NCI-H1105 (cell line): ENCODE results near the gene ACAP2.

ENCODE experiments used
- DNase-seq: peaks from one replicate; lab custom pipeline; 2025; lab: John Stamatoyannopoulos, UW

Gene ACAP2

DNA sequence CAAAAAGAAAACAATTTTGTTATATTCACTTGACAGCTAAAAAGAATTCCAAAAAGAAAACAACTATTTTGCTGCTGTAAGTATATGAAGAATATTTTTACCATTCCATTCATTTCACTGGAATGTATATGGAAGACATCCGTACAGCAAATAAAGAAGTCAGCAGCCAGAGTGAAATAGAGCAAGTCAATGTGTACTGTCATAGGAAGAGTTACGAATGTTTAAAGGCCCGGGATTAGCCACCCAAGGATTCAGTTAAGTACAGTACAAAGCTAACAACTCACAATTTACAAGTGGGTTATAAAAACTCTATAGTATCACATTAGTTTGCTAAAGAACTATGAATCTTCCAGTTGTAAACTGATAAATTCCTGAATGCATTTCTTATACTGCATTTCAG is 157.4 kb downstream of the ACAP2 start:
- DNase-seq, result no peak

DNA sequence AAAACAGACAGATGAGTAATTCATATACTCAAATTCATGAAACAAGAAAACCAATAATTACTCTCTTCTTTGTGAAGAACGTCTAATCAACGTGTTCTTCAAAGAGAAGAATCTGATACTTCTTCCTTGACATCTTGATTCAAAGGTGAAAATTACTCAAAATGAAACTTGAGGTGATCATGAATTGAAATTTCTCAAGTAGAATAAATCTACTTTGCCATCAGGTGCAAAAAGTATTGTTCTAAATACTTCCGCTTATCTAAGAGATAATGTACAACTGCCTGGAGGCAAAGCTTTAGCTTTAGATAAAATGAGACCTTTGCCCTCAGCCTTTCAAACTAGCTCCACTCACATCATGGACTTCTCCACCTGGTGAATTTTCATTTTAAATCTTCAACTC is 158.0 kb downstream of the ACAP2 start:
- DNase-seq, result no peak

DNA sequence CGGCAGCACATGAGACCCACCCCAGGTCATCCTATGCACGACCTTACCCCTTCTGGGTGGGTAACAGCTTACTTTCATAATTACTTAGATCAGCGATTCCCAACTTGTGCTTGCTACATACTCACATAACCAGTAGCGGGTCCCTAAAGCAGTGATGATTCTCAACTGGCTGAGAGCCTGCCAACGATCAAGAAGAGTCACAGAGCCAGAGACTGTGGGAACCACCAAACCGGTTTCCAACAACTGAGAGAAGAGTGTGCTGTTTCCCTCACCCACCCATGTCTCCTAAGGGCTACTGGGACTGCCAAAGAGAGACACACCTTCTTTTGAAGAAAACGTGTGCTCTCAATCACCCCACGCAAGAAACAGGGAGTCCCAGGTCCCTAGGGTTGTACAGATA is 159.9 kb downstream of the ACAP2 start:
- DNase-seq, result no peak

DNA sequence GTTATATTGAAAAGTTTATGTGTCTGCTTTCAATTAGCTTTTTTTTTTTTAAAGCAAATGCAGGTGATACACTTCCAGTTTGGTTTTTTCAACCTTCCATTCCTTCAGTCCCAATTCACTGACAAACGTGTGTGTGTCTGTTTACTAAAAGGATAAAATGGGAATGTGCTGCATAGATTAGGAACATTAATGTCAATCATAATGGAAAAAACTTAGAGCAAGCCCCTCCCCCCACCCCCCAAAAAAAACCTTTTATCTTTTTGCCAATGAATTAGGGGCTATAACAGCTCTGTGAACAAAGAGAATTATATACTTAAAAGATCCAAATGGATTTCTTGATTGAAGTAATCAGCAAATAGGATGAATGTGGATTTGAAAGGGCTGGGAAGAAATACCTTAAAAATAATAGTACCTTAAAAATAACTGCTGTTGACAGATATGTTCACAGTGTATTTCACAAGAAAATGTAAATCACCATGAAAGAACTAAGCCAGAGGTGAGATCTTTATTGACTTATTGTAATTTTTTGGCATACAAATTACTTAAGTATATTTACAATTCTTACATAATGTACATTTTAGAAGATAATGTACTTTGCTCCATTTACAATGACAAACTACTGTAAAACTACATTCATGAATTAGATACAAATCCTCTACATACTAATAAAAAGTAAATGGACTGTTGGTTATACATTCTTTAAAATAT is 168.4 kb downstream of the ACAP2 start:
- no peak for DNase-seq

DNA sequence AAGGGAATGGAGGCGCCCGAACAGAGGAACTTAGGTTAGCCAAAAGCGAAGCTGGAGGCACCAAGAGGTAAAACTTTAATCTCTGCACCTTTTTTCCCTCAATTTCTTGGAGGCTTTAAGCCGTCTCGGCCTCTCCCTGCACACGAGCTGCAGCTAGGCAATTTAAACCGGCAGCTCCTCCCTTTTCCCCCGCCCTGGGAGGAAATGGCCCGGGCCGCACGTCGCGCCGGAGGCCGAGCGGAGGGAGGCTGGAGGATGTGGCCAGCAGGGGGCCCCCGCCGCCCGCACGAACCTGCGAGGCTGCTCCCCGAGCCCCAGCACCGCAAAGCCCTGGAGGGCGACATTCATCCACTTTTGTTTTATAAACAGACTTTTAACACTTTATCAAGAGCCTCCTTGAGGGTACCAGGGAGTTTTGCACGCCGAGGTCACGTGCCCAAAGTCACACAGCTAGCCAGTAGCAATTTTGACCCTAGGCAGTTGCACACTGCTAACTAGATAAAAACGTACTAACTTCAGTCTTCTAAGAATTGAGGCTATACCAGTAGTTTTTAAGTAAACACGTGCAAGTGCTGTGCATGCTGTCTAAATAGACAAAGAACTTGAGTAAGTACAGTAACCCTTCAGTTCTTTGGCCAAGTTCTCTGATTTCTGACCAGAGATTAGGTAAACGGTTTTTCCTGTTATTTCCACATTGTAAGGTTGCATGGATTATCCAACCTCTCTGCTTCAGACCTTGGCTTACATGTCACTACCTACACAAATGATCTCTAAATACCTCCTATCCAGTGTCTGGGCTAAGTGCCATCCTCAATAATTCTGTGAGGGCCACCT is 171.2 kb downstream of the ACAP2 start:
- peak; percentile 96 for DNase-seq

DNA sequence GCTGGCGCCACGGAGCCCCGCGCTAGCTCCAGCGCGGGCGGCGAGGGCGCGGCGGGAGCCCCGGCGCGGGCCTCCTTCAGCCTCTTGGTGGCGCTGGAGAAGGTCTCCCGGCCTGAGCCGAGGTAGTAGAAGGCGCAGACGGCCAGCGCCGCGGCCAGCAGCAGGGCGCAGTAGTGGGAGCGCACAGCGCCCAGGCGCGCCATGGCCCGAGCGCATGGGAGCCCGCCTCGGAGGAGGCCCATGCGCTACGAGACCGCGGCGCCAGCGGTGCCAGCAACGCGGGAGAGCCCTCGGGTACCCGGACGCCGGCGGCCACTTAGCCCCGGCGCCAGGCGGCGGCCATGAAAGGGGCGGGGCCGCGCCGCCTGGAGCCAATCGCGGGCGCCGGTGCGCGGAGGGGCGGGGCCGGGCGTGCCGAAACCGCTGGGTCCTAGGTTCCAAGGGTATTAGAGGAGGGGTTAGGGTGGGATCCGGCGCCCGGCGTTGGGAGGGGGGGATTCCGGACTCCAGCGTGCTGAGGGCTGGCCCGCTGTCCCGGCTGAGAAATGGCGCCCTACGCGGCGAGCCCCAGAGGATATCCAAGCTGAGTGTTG is 171.9 kb downstream of the ACAP2 start, which contains the start of gene XXYLT1:
Gene XXYLT1 (minus strand): TSS at position 343 of the 593 bp plus-strand sequence. CDS start 101 bp downstream, at position 242.
- DNase-seq, result peak; percentile 97

DNA sequence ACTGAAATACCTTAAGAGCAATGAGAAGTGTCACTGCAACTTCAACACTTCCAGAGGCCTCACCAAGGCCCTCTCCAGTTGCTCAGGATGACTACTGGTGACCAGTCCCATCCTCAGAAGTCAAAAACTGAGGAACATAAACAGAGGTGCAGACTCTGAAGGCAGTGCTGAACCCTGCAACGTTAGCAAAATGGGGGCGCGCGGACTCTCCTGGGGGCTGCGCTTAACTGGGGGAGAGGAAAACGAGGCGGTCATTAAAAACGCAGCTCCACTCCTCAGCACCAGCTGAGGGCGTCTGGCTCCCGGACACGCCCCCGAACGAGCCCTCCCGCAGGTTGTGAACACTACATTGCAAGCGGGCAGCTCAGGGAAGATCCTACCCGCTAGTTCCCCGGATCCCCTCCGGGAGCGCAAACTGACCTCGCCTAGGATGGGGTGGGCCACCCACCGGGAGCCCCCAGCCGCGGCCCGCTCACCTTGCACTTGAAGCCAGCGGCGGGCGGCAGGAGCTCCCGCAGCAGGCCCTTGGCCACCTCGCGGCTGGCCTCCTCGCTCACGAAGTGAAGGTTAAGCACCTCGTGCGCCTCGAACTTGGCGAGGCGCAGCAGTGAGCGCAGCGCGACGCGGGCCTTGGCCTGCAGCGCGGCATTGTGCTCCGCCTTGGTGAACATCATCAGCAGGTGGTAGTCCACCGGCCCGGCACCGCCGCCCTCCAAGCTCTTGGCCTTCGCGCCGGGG is 172.6 kb downstream of the ACAP2 start:
- peak; percentile 54 for DNase-seq

DNA sequence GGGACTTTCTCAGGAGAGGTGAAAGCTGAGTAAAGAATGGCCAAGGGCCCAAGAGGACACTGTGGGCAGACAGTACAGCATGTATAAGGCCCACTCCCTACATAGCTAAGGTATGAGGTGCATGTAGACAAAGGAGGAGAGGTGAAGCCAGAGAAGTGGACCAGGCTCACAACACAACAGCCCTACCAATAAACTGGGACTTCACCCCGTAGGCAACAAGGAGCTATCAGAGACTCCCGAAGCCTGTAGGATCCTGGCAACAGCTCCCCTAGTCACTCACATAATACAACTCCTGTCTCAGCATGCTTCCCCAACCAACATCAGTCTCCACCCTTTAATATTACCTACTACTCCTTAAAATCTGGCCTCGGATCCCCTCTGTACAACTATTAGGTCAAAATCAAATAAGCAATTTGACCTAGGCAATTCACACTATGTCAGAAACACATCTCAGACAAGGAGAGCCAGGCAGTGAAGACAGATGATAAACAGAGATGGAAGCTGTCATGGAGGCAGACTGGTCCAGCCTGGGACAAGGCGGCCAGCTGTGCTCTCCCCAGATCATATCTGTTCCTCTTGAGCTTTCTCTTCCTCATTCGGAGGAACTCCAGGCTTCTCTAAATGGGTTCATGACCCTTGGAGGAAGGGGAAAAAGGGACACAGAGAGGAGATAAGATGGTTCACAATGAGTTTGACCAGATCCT is 173.3 kb downstream of the ACAP2 start:
- no peak for DNase-seq

DNA sequence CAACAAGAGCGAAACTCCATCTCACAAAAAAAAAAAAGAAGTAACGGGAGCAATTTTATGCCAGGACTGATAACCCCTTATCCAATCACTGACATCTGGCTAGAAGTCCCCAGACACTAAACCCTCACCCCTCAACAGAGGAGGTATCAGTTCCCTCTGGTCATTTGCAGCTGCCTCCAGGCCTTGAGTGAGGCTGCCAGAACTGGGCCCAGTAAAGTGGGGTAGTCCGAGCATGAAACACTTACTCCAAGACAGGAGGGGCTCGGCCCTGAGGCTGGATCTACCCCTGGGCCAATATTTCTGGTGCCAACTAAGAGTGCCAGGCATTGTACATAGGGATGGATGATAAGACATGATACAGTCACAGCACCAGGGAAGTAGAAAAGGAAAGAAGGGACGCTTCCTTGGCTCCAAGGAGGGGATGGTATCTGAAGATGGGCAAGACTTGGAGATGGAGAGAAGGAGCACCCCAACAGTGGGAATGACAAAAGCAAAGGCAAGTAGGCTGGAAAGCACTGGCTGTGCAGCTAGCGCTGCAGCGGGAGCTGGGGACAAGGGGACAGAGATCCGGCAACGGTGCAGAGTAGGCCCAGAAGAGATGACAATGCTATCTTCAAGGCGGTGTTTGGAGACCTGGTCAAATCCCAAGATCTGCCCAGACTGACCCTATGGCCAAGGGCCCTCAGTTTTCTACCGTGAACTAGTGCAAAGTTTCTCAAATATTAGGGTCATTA is 174.1 kb downstream of the ACAP2 start:
- DNase-seq, result no peak

DNA sequence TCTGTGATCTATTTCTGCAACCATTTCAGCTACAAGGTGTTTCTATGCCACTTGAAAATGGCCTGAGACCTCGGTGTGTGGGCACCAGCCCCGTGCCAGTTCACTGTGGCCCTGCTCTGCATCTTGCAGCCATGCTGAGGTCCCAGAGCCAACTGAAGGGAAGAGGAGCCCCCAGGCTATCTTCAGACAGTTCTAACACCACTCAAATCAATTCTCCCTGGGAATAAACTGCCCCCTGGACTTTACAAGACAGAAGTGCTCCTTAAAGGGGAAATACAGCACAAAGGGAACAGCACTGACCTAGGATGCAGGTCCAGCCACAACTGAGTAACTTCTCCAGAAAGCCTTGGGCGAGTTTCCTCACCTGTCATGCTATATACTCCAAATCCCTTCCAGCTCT is 175.7 kb downstream of the ACAP2 start:
- DNase-seq, result no peak

DNA sequence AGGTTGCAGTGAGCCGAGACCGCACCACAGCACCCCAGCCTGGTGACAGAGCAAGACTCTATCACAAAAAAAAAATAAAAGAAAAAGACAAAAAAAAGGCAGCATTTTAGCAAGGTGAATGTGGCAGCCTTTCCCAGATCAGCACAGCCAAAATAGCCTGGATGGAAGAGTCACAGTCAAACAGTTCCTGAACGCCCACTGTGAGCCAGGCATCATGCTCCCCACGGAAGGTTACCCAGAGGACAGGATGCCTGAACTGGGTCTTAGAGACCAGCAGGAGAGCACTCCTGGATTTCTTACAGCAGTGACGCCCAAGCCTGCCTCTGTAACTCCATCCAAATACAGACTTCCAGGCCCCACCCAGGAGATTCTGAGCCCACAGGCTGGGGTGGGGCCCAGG is 176.4 kb downstream of the ACAP2 start:
- no peak for DNase-seq

DNA sequence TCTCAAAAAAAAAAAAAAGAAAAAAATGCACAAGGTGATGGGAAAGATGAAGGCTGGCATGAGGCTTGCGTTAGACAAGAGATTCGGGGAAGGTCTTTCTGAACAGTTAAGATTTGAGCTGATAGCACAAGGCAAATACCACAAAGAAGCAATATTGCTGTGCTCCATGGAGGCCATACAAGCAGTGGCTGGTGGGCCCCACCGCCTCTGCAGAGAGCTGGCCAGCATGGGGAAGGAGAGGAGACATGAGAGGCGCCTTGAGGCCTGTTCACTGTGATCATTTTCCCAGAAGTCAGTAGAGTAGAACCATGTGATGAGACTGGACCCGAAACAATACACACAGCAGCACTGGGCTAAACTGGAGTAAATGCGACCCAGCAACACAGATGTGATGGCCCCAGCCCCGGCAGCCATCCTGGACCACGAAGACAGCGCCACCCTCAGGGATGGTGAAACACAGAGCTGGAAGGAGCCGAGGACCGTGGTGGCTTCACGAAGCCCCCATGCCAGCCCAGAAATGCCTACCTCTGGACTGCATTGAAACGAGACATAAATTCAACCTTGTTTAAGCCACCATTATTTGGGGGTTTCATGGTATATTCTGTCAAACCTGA is 177.3 kb downstream of the ACAP2 start:
- DNase-seq, result no peak

DNA sequence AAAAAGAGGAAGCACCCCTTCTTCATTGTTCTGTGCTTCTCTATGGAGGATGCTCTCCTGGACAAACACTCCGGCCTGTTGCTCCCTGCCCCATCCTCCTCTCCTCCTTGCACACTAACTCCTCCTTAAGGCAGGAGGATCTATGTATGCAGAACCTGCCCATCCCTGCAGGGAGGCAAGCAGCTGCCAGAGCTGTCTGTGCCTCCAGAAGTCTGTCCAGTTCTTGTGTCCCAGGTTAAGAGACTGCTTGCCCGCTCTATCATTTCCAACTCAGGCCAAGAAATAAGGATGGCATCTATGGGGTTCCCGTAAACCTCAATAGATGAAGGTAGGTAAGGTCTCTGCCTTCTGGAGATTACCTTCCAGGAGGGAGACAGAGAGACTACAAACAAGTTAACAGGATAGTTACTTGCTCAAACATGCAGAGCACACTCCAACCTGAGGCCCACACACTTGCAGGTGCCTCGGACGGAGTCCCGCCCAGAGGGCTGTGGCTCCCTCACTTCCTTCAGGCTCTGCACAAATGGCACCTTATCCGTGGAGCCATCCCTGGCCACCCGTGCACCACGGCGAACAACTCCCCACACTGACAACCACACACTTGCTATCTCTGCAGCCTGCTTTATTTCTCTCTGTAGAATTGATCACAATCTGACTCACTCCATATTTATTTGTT is 178.8 kb downstream of the ACAP2 start:
- DNase-seq, result no peak

DNA sequence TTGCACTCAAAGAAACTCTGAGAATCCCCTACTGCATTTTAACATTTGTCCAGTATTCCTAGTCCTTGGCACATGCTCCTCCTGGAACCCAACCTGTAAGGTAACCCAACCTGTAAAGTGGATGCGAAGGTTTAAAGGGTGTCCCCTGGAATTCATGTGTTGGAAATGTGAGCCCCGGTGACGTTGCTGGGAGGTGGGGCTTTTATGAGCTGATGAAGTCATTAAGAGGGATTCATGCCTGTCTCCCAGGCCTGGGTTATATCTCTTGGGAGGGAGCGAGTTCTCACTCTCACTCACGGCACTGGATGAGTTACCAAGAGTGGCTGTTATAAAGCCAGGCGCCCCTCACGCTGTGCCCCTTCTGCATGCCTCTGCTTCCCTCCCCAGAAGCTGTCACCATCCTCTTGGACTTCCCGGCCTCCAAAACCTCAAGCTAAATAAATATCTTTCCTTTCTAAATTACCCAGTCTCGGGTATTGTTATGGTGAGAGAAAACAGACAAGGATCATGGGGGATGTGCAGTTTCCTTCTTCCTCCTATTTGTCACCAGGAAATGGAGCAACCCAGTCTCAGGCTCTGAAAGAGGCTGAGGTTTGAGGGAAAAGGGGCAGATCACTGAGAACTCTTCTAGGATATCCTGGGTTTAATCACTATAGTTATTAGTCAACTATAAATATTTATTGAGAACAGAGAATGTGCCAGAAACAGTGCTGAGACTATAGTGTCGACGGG is 179.5 kb downstream of the ACAP2 start:
- DNase-seq, result no peak

DNA sequence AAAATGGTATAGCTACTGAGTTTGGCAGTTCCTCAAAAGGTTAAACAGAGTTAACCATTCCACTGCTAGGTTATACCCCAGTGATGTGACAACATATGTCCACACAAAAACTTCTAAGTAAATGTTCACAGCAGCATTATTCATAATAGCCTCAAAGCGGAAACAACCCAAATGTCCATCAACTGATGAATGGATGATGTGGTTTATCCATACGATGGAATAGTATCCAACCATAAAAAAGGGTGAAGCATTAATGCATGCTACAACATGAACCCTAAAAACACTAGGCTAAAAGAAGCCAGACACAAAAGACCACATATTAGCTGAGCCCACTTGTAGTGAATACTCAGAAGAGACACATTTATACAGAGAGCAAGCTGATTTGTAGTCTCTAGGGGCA is 180.9 kb downstream of the ACAP2 start:
- DNase-seq, result no peak

DNA sequence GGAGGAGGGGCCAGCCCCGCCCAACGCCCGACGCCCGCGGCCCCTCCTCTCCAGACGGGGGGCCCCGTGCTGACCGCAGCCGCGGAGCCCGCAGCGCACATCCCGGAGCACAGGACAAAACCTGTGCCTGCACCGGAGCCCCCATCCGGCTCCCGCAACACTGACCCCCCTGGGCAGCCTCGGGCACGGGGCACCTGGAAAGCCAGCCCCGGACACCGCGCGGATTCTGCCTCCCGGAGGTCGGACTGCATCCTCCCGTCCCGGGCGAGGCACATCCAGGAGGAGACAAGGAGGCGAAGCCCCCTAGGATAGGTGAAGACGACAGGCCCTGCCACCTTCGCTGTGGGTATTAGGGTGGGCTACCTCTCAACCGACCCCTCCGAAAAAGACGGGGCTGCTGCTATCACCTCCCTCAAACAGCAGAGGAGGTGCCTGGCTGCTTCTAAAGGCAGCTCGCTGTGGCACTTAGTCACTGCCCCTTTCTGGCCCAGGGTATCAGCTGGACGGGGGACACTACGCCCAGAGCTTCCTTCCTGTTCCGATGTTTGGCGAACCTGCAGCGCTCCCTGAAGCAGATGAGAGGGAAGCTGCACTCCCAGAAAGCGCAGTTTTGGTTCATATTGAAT is 182.4 kb downstream of the ACAP2 start:
- peak; percentile 57 for DNase-seq

DNA sequence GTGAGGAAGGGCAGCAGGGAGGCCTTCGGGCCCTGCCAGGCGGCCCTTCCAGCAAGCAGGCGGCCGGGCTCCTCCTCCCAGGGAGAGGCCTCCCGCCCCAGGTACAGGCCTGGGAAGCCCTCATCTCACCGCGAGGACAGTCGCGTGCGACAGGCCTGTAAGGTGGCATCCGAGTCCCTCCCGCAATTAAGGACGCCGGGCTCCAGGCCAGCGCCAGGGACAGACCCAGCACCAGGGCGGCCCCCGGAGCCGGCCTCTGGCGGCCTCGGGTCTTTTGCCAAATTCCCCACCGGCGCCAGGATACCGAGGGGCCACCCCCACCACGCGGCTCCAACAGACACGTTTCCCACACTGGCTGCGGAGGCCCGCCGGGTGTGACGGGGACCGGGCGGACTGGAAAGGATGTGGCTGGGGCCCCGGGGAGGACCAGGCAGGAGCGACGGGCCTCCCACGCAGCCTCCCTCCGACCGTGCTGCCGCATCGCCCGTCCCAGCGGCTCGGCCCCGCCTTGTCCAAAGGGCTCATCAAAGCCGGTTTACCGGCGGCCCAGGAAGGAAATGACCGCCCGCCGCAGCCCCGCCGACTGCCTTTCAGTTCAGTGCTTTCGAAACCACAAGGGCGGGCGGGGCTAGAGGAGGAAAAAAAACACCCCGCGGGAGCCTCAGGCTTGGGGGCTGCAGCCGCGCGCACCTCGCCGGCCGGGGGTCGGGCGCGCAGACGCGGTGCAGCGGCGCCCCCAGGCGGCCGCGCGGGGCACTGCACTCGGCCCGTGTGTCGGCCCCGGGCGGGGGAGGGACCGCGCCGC is 183.1 kb downstream of the ACAP2 start:
- DNase-seq, result peak; percentile 93

DNA sequence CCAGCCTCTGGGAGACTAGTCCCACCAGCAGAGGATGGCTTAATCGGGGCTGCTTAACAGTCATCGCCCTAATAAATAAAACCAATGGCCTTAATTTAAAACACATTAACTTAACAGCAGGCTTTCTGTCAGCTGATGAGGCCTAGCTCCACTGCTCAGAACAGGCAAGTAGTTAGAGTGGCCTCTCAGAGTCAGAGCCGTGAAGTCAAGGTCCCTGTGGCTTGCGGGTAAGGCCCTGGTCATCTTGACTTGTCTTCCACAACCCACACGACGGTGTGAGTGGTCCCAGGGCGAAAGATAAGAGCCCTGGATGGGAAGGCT is 183.7 kb downstream of the ACAP2 start:
- DNase-seq, result no peak
